ENCODE data around the gene DHRS4.
A peak's percentile ranks its signal among the peaks of the same experiment; 100 is the strongest.
"Not testable (repeated sequence)": the region's sequence is repeated elsewhere in the genome, so short reads cannot be mapped to it uniquely, and the experiment has no call there.

DHRS4 gene

DNA sequence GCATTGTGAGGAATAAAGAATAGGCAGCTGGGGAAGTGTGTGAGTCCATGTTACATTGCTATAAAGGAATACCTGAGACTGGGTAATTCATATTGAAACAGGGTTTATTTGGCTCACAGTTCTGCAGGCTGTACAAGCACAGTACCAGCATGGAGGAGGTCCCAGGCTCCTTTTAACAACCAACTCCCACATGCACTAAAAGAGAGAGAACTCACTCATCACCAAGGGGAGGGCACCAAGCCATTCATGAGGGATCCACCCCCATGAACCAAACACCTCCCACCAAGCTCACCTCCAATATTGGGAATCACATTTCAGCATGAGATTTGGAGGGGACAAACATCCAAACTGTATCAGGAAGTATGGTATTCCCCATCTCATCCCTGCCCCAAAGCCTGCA lies 11.9 kb upstream of the DHRS4 start:
- no peak for DNase-seq

- DNase-seq, result no peak
Measured at GRCh38 chr14:23942587-23942986, 11.0 kb upstream of the DHRS4 start.

DNA sequence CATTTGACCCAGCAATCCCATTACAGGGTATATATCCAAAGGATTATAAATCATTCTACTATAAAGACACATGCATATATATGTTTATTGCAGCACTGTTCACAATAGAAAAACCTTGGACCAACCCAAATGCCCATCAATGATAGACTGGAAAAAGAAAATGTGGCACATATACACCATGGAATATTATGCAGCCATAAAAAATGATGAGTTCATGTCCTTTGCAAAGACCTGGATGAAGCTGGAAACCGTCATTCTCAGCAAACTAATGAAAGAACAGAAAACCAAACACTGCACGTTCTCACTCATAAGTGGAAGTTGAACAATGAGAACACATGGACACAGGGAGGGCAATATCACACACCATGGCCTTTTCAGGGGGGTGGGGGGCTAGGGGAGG lies 4.5 kb upstream of the DHRS4 start:
- DNase-seq, result not testable (repeated sequence)

- DNase-seq, result no peak
Measured at GRCh38 chr14:23950411-23951135, 3.0 kb upstream of the DHRS4 start.

GRCh38 chr14:23951136-23951466 lies 2.5 kb upstream of the DHRS4 start:
- not testable (repeated sequence) for DNase-seq

- DNase-seq, result no peak
Measured at GRCh38 chr14:23951590-23952201, 1.9 kb upstream of the DHRS4 start.

DNA sequence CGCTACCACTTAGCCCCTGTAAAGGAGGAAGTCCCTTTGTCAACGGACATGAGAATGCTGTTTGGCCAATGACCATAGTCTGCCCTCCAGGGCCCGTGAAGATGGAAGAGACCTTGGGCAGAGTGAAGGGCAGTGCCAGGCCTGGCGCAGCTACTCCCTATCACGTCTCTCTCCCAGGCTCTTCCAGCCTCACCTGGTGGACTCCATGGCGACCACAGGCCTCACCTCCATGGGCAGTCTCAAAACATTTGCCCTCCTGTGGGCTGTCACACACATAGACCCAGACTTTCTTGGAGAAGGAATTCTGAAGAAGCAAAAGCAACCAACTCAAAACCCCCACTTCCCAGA lies 480 bp upstream of the DHRS4 start:
- DNase-seq, result not testable (repeated sequence)

- not testable (repeated sequence) for DNase-seq
Measured at GRCh38 chr14:23954279-23954614, 677 bp downstream of the DHRS4 start.

DNA sequence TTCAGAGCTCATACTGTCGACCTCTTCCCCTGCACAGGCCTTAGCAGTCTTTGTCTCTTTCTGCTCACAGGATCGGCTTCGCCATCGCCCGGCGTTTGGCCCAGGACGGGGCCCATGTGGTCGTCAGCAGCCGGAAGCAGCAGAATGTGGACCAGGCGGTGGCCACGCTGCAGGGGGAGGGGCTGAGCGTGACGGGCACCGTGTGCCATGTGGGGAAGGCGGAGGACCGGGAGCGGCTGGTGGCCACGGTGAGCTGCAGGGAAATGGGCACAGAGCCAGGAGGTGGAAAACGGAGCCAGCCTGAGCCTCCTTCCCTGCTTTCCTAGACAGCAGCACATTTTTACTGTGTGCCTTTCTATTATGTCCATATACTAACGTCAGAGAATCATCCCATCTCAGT lies 1.4 kb downstream of the DHRS4 start:
- peak; percentile 31 for DNase-seq

GRCh38 chr14:23955811-23956210 lies 2.2 kb downstream of the DHRS4 start:
- DNase-seq, result not testable (repeated sequence)

DNA sequence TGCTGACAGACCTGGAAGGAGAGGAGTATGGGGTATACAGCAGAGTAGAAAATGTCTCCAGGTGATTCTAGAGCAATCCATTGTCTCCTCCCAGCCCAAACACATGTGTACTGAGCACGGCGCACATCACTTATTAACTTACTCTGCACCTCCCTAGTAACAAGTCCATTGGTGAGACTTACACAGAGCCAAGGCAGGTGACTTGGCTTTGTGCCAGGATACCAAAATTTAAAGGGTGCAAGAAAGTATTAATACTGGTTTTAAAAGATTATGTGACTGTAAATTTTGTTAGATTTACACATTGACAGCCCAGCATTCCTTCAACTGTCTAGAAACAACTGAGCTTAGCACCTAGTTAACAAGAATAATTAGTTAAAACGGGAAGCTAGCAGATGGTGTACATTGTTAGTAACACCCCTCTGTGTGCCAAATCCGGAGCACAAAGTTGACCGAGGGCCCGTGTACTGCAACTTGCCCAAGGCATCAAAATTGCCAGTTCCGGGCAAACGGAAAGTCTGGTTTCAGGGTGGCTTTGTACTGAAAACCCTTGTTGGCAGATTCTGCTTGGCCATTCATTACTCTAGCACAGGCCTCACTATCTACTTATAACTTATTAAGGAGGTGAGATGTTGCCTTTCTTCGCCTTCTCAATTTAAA lies 4.5 kb downstream of the DHRS4 start:
- not testable (repeated sequence) for DNase-seq

GRCh38 chr14:23960899-23961298 lies 7.3 kb downstream of the DHRS4 start:
- DNase-seq, result not testable (repeated sequence)

GRCh38 chr14:23961704-23962103 lies 8.1 kb downstream of the DHRS4 start:
- DNase-seq, result not testable (repeated sequence)

GRCh38 chr14:23969130-23969480 lies 15.5 kb downstream of the DHRS4 start:
- not testable (repeated sequence) for DNase-seq

DNA sequence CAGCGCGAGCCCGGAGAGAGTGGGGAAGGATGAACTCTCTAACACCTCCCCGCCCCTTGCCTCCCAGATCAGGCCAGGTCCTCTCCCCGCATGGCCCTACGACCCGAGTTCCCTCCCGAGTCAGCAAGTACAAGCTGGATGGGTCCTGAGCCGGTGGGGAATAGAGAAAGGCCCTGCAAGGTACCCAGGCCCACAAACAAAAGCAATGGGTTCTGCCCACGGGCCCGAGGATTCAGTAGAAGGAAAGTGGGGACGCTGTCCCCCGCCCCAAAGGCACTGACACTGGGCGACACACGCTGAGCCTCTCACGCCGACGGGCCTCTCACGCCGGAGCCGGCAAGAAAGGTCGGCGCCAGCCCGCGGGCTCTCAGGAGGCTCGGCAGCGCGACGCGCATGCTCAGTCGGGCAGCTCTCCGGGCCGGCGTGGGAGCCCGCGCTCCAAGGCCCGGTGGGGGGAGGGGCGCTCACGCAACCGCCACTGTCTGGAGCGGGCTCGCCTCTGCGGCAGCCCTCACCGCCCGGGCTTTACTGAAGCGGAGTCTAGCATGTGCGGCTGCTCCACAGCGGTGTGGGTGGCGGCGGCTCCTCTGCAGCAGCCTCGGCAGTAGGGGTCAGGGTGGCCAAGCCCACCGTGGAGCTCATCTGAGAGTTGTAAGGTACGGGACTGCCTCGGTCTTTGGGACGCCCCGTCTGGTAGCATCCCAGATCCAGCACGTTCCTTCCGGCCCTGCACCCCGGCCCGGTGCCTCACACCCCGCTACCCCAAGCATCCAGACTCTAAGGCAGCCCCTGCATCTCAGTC lies 16.1 kb downstream of the DHRS4 start:
- DNase-seq, result peak; percentile 63

DNA sequence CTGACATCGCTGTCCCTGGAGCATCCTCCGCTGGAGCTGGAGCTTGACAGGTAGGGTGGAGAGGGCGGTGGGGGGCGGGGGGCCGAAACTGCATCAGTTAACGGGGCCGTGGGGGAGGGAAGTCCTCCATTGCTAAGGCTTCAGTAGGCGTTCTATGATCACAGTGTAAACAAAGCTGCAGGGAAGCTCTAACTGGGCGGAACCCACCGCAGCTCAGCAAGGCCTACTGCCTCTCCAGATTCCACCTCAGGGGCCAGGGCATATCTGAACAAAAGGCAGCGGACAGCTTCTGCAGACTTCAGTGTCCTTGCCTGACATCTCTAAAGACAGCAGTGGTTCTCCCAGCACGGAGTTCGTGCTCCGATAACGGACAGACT lies 16.7 kb downstream of the DHRS4 start:
- DNase-seq, result not testable (repeated sequence)

DNA sequence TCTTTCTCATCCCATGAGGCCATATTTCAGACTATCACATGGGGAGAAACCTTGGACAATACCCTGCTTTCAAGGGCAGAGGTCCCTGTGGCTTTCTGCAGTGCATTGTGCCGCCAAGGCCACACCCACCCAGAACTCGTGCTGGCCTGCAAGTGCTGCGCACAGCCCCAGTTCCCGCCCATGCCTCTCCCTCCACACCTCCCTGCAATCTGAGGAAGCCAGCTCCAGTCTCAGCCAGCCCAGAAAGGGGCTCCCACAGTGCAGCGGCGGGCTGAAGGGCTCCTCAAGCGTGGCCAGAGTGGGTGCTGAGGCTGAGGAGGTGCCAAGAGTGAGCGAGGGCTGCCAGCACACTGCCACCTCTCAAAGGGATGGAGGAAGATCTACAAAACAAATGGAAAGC lies 19.6 kb downstream of the DHRS4 start:
- not testable (repeated sequence) for DNase-seq

GRCh38 chr14:23974041-23974440 lies 20.5 kb downstream of the DHRS4 start:
- DNase-seq, result not testable (repeated sequence)

DNA sequence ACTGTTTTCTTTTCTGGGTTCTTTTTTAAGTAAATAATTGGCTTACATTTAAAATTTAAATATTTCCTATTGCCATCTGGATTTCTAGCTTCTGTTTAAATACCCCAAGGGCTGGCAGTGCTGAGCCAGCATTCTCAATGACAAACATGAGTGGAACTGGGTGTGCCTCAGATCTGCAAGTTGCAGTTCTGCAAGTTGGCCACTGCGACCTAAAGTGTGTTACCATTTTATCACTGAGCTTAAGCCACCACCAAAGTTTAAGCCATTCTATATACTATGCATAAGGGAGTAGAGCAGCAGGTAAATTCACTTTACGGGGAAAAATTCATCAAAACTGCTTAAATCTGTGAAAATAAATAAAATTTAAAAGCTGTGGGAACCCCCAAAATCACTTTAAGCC lies 23.6 kb downstream of the DHRS4 start:
- not testable (repeated sequence) for DNase-seq

DNA sequence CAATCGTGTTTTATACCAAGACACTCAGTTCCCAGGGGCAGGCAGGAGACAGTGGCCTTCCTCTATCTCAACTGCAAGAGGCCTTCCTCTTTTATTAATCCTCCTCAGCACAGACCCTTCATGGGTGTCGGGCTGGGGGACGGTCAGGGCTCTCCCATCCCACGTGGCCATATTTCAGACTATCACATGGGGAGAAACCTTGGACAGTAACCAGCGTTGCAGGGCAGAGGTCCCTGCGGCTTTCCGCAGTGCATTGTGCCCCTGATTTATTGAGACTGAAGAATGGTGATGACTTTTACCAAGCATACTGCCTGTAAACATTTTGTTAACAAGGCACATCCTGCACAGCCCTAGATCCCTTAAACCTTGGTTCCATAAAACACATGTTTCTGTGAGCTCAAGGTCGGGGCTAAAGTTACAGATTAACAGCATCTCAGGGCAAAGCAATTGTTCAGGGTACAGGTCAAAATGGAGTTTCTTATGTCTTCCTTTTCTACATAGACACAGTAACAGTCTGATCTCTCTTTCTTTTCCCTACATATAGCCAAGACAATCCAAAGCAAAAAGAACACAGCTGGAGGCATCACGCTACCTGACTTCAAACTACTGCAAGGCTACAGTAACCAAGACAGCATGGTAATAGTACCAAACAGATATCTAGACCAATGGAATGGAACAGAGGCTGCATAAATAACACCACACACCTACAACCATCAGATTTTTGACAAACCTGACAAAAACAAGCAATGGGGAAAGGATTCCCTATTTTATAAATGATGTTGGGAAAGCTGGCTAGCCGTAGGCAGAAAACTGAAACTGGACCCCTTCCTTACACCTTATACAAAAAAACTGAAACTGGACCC lies 28.6 kb downstream of the DHRS4 start:
- not testable (repeated sequence) for DNase-seq

- DNase-seq, result no peak
Measured at GRCh38 chr14:23984891-23985602, 31.5 kb downstream of the DHRS4 start.

DNA sequence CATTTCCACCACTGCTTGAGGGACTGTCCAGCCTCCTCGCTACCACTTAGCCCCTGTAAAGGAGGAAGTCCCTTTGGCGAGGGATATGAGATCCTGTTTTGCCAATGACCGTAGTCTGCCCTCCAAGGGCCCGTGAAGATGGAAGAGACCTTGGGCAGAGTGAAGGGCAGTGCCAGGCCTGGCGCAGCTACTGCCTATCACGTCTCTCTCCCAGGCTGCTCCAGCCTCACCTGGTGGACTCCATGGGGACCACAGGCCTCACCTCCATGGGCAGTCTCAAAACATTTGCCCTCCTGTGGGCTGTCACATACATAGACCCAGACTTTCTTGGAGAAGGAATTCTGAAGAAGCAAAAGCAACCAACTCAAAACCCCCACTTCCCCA lies 34.6 kb downstream of the DHRS4 start:
- DNase-seq, result not testable (repeated sequence)
